Stimulated activated CD8-positive, alpha-beta memory T cell treated with anti-CD3 and anti-CD28 coated beads, Interleukin-12 subunit alpha, Interleukin-12 subunit beta, amount 100 ng/mL, for 1 hour (primary cell): ENCODE results near the gene TMEM121.
"Not testable (repeated sequence)": the region's sequence is repeated elsewhere in the genome, so short reads cannot be mapped to it uniquely, and the experiment has no call there.

Experiments used
- DNase-seq: peaks from one replicate; pipeline ENCODE4 v3.0.0-alpha.2; 2020; ENCODE audit warnings: low read depth

Gene TMEM121

GRCh38 chr14:105547072-105547471, 20.7 kb downstream of the TMEM121 start:
- not testable (repeated sequence) for DNase-seq

GRCh38 chr14:105547741-105548169, 21.4 kb downstream of the TMEM121 start:
- no peak for DNase-seq

GRCh38 chr14:105549481-105549880, 23.1 kb downstream of the TMEM121 start:
- DNase-seq = no peak

GRCh38 chr14:105554022-105554421, 27.6 kb downstream of the TMEM121 start:
- DNase-seq = no peak

- no peak for DNase-seq
These were observed 28.1 kb downstream of the TMEM121 start for GRCh38 chr14:105554523-105554922.

GRCh38 chr14:105557671-105558070, 31.3 kb downstream of the TMEM121 start:
- DNase-seq = not testable (repeated sequence)

GRCh38 chr14:105558449-105559154, 32.2 kb downstream of the TMEM121 start:
- DNase-seq = not testable (repeated sequence)

- not testable (repeated sequence) for DNase-seq
These were observed 33.1 kb downstream of the TMEM121 start for GRCh38 chr14:105559384-105560047.

GRCh38 chr14:105560048-105560669, 33.8 kb downstream of the TMEM121 start:
- DNase-seq = not testable (repeated sequence)

GRCh38 chr14:105561345-105561744, 35.0 kb downstream of the TMEM121 start:
- DNase-seq = not testable (repeated sequence)

GRCh38 chr14:105562713-105563346, 36.4 kb downstream of the TMEM121 start:
- DNase-seq = no peak

GRCh38 chr14:105563347-105563737, 37.0 kb downstream of the TMEM121 start:
- DNase-seq = no peak

- DNase-seq = not testable (repeated sequence)
These were observed 38.2 kb downstream of the TMEM121 start for GRCh38 chr14:105564536-105564935.

GRCh38 chr14:105565185-105565919, 39.0 kb downstream of the TMEM121 start:
- DNase-seq = not testable (repeated sequence)

- not testable (repeated sequence) for DNase-seq
These were observed 40.1 kb downstream of the TMEM121 start for GRCh38 chr14:105566248-105567163.

- DNase-seq = not testable (repeated sequence)
These were observed 41.1 kb downstream of the TMEM121 start for GRCh38 chr14:105567164-105568103.

- not testable (repeated sequence) for DNase-seq
These were observed 41.9 kb downstream of the TMEM121 start for GRCh38 chr14:105568140-105568843.

- DNase-seq = no peak
These were observed 42.7 kb downstream of the TMEM121 start for GRCh38 chr14:105568859-105569766.
